ENCODE measurements around the gene CAB39L. TPM values are rescaled to one million over a fixed set of nuclear protein-coding genes. Genes with fewer than 3 reads are reported as not detected.

Gene CAB39L
- total RNA-seq, 1 experiment from 2014 or later: 6.6 TPM

GRCh38 chr13:49348751-49349150, 95.1 kb downstream of the CAB39L start:
- POLR2A ChIA-PET: no interaction called here
- in situ Hi-C loops (cut with HindIII; ENCODE audit: low pct_unique_long_range_greater_than_20kb, low sequenced_read_pairs): no loop called here

DNA sequence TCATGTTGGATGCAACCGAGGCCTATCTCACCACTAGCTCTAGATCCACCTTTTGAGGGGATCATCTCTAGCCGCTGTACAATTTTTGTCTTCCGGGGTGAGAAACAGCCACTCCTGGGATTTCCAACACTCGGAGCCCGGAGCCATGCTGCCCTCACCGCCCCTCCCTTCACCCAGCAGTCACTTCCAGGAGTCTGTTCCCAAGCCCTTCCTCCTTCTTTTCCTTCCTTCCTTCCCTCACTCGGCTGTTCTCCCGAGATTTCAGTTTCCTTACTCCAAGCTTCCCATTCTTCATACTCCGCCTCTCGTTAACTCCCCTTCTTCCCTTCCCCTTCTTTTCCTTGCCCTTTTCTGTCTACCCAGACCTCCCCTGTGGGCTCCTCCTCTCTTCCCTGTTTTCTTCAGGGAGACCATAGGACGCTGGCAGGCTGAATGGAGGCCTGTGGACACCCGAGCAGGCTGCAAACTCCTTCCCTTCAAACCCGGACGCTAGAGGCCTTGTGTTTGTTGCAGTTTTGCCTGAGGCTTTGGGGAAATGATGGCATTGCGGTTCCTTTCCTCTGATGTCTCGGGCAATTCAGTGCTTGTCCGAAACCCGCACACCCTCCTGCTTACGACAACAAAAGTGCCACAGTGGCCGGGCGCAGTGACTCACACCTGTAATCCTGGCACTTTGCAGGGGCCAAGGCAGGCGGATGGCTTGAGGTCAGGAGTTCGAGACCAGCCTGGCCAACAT, 96.0 kb downstream of the CAB39L start:
- DNase-seq (ENCODE audit: low read depth, low spot score) (no peak), ATAC-seq (no peak)
- ChIA-PET POLR2A (no interaction called here), CTCF (no interaction called here)
- H3K9me3 ChIP-seq (ENCODE audit: control insufficient read depth, insufficient read depth, low read depth, low read length): no peaks in the 10 kb centered on the region
- no peaks in the 10 kb centered on the region for H3K4me1 ChIP-seq (ENCODE audit: control insufficient read depth, insufficient read depth, low read length)
- H3K27ac ChIP-seq (ENCODE audit: low read length): no peak overlapping the region
- no peaks in the 10 kb centered on the region for H3K27me3 ChIP-seq (ENCODE audit: control insufficient read depth, insufficient read depth, low read length)
- in situ Hi-C loops (cut with HindIII; ENCODE audit: low pct_unique_long_range_greater_than_20kb, low sequenced_read_pairs) (no loop called here), intact Hi-C loops (cut with micrococcal nuclease; ENCODE audit: unreplicated experiment) (no loop called here)
- H3K36me3 ChIP-seq (ENCODE audit: control insufficient read depth, insufficient read depth, low read length): no peaks in the 10 kb centered on the region
- BruUV-seq (replicated peaks): no TSS peak
- H3K4me3 ChIP-seq (ENCODE audit: low read depth in 2 of 2, low read length in 2 of 2): no peak overlapping the region
- TF ChIP-seq REST (IDR thresholded peaks at IDR 0.05; ENCODE audit: insufficient read depth in 1 of 2, low read depth in 2 of 2, low read length in 1 of 2) (no peak), SIN3A (IDR thresholded peaks at IDR 0.05; ENCODE audit: borderline replicate concordance, insufficient read depth, low read depth, low read length) (no peak), POLR2AphosphoS5 (IDR thresholded peaks at IDR 0.05; ENCODE audit: low read depth, low read length) (no peak), TCF7L2 (IDR thresholded peaks at IDR 0.05; ENCODE audit: low read depth, low read length) (no peak)

More at GRCh38 chr13:49348751-49349150, 95.1 kb downstream of the CAB39L start:
- Histone ChIP-seq H3K36me3 (ENCODE audit: control insufficient read depth, insufficient read depth, low read length) (no peaks in the 10 kb centered on the region), H3K4me3 (ENCODE audit: low read depth in 2 of 2, low read length in 2 of 2) (no peak overlapping the region), H3K27me3 (ENCODE audit: control insufficient read depth, insufficient read depth, low read length) (no peaks in the 10 kb centered on the region), H3K27ac (ENCODE audit: low read length) (no peak overlapping the region), H3K9me3 (ENCODE audit: control insufficient read depth, insufficient read depth, low read depth, low read length) (no peaks in the 10 kb centered on the region), H3K4me1 (ENCODE audit: control insufficient read depth, insufficient read depth, low read length) (no peaks in the 10 kb centered on the region)
- no TSS peak for BruUV-seq (replicated peaks)
- TF ChIP-seq POLR2AphosphoS5 (IDR thresholded peaks at IDR 0.05; ENCODE audit: low read depth, low read length): no peak
- TF ChIP-seq REST (IDR thresholded peaks at IDR 0.05; ENCODE audit: insufficient read depth in 1 of 2, low read depth in 2 of 2, low read length in 1 of 2): no peak
- TF ChIP-seq CTCF (IDR thresholded peaks at IDR 0.05): no peak
- no peak for TF ChIP-seq SIN3A (IDR thresholded peaks at IDR 0.05; ENCODE audit: borderline replicate concordance, insufficient read depth, low read depth, low read length)
- no peak for TF ChIP-seq TCF7L2 (IDR thresholded peaks at IDR 0.05; ENCODE audit: low read depth, low read length)
- intact Hi-C loops (cut with micrococcal nuclease; ENCODE audit: unreplicated experiment): no loop called here
- no peak for DNase-seq (ENCODE audit: low read depth, low spot score)
- ATAC-seq: no peak
- CTCF ChIA-PET: no interaction called here

All from Panc1 (cell line).